Pancreas (tissue), 10 donors: Measurements from ENCODE around the gene POFUT1. TPM values are rescaled to one million over a fixed set of nuclear protein-coding genes. Genes with fewer than 3 reads are reported as not detected.

Experiments used
- ATAC-seq, 4 donors: fragments of 200-7000 bp; cut with Tn5 transposase; one replicate each; pipeline versions ENCODE4 v1.8.0 to v1.9.1; 2020; ENCODE audit warnings: mild to moderate bottlenecking in 4 of 4, moderate library complexity in 4 of 4
- DNase-seq, 6 donors: peaks; one replicate each; pipeline ENCODE4 v3.0.0-alpha.2; 2020
- FAIRE-seq: peaks from 2 replicates; lab custom pipeline; 2012; peaks lifted over from hg19 to GRCh38; lab: Jason Lieb, UNC
- H3K27ac ChIP-seq, 4 donors: fragments of 200-600 bp; sonication (generic); 1 replicate in 3 of 4; 2 replicates in 1 of 4; pipeline versions ENCODE4 v1.5.0 to v1.8.0; 2020
- H3K27me3 ChIP-seq, 4 donors: fragments of 200-600 bp; one replicate each; pipeline ENCODE4 v1.8.0; 2021
- H3K36me3 ChIP-seq, 3 donors: fragments of 200-600 bp; sonication (generic) in 1 of 3; one replicate each; pipeline versions ENCODE4 v1.5.0 to v1.8.0; 2020 to 2021
- H3K4me1 ChIP-seq, 3 donors: fragments of 200-600 bp; one replicate each; pipeline ENCODE4 v1.8.0; 2021
- H3K4me3 ChIP-seq, 4 donors: fragments of 200-600 bp; sonication (generic) in 2 of 4; one replicate each; pipeline versions ENCODE4 v1.5.0 to v1.8.0; 2020 to 2021
- H3K9me3 ChIP-seq, 4 donors: fragments of 200-600 bp; one replicate each; pipeline ENCODE4 v1.8.0; 2021
- WGBS, 2 donors: extraction: QIAGEN DNeasy Blood & Tissue Kit; methylation state at CpG; one replicate each; pipeline ENCODE4 v1.1.7; 2013; 5-methylcytosine and 5-hydroxymethylcytosine counted together
- intact Hi-C, 3 donors: fragments of 100-400 bp; cut with DNase I; formaldehyde crosslinking; loops; one replicate each; pipeline versions ENCODE4 v1.11.1 to v1.14.2; 2022
- polyA plus RNA-seq, 2 donors: library from polyadenylated mRNA; stranded (reverse); fragments of 200-250 nt; gene quantifications; one replicate each; pipeline ENCODE4 v1.2.3, GENCODE V29; 2013
- total RNA-seq, 6 donors: library from RNA; stranded (reverse); fragmentation: NEBNext Ultra II Directional in 4 of 6; extraction: Animal tissue kit (Norgen Biotek cat#: 25700) in 4 of 6; gene quantifications; one replicate each; pipeline versions ENCODE4 v1.2.1 to v1.2.4, GENCODE V29; 2021 to 2023
- TF ChIP-seq, protein P1 (sequence below), 4 donors: fragments of 200-600 bp; sonication (generic) in 3 of 4; IDR thresholded peaks; one replicate each; pipeline versions ENCODE4 v1.5.0 to v1.8.0; 2021; ENCODE audit warnings: antibody characterized with exemption in 4 of 4
- donor health status: healthy with polysubstance abuse.
- donor health status: DM: no; HTN: no; CAD: no; lungs with moderate emphysema.
- donor health status: DM: no; HTN: no; CAD: no.
- donor health status: control.
- donor health status: control.
- donor health status: Bipolar disorder and iron deficiency.
- donor health status: DM: yes; HTN: yes; CAD: no.
- donor health status: DM: no; HTN: no; CAD: no.
- donor health status: DM: no; HTN: no; CAD: no.
- donor health status: DM: yes; HTN: yes; CAD: no.

The POFUT1 gene
- total and polyA plus RNA-seq, 8 donors: 7.3 to 20.7 (median 14.9) TPM

DNA sequence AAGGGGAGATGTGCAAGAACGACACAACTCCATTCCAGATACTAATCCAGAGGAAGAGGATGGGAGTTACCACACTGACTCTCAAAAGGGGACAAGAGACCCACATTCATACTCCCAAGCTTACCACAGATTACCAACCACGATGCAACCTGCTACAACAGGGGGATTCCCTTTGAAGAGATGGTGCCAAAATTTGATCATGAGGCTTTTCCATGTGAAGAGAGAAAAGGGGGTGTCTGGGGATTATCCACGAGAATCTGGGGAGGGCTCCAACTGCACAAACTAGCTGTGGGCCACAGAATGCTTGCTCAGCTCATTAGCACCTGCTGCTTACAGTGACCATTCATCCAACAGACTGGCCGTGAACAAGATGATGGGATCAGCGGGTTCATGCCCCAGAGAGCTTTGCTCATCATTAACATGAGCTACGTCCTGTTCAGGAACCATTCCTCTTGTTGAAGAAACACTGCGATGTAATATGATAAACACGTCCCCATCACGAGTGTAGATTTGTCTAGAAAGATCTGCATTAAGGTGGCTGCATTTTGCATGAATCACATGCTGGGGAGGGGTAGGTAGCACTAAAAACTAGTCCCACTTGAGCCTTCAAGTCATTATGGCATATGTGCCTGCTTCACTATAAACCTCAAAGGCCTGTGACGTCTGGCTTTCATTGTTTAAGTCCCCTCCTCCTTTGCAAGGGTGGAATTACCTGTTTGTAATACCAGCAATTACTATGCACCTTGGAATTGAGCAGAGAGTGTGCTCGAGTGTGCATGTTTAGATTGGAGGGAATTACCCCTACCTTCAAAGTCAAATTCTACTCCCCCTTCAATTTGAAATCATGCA, 4.1 kb upstream of the POFUT1 start:
- H3K9me3 ChIP-seq: no peaks in the 10 kb centered on the region
- H3K36me3 ChIP-seq: peaks cover 0 to 22% (median 9%) of the 10 kb centered on the region in 3 donors
- H3K4me1 ChIP-seq: peaks cover 39 to 53% (median 51%) of the 10 kb centered on the region in 3 donors
- no peaks in the 10 kb centered on the region for H3K27me3 ChIP-seq
- ATAC-seq (no peak), FAIRE-seq (no peak), DNase-seq (no peak)
- TF ChIP-seq, protein P1, sequence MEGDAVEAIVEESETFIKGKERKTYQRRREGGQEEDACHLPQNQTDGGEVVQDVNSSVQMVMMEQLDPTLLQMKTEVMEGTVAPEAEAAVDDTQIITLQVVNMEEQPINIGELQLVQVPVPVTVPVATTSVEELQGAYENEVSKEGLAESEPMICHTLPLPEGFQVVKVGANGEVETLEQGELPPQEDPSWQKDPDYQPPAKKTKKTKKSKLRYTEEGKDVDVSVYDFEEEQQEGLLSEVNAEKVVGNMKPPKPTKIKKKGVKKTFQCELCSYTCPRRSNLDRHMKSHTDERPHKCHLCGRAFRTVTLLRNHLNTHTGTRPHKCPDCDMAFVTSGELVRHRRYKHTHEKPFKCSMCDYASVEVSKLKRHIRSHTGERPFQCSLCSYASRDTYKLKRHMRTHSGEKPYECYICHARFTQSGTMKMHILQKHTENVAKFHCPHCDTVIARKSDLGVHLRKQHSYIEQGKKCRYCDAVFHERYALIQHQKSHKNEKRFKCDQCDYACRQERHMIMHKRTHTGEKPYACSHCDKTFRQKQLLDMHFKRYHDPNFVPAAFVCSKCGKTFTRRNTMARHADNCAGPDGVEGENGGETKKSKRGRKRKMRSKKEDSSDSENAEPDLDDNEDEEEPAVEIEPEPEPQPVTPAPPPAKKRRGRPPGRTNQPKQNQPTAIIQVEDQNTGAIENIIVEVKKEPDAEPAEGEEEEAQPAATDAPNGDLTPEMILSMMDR (IDR thresholded peaks at IDR 0.05): no peak
- peak overlapping the region; percentile 31 to 91 (median 58) for H3K27ac ChIP-seq
- H3K4me3 ChIP-seq: no peak overlapping the region
- 30 to 42% methylated on average over 11 of the region's 11 CpGs for WGBS, 2 donors
- intact Hi-C loops: loop anchor here in 1 of 3 donors (10.0 kb wide), 1 partner anchor 281 kb away; no protein-coding TSS in a partner anchor

DNA sequence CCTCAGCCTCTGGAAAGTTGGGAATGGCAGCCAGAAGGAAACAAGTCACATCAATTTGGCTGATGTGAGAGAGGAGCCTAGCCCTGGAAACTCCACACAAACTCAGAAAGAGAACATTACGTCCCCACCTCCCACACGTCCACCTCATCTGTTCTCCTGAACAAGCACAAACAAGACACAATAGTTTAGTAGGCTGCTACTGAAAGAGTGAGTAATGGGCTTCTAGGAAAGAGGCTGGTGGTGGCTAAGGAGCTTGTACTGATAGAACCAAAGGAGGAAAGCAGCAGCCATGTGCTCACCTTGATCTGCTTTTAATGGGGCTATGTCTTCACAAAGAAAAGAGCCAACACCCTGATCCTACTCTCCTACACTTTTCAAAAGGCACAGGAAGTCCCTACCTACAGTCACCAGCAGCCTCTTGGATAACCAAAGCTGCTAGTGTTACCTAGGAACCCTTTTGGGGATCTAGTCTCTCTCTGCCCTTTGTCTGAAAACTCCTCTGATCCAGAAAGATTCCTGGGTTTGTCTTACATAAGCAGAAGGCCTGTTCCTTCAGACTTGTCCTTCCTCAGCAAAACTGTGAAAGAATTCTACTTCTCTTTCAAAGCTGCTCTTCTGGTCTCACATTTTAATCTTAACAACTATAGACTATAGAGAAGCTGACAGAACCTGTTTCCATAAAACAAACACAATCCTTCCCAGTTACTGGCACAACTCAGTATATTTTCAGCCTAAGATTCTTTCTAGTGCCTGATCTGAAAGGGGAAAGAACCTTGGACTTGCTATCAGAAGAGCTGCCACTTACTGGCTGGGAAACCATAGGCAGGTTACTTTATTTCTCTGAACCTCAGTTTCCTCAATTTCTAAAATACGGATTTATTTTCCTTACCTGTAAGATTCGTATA, 3.2 kb upstream of the POFUT1 start:
- ATAC-seq (peak in 3 of 4 donors; percentile 28 to 54 (median 44)), DNase-seq (no peak), FAIRE-seq (no peak)
- Histone ChIP-seq H3K27me3 (no peaks in the 10 kb centered on the region), H3K9me3 (no peaks in the 10 kb centered on the region), H3K27ac (peak overlapping the region; percentile 31 to 91 (median 58)), H3K4me1 (peaks cover 38 to 54% (median 53%) of the 10 kb centered on the region in 3 donors), H3K4me3 (peak overlapping the region in 1 of 4 donors; percentile 96), H3K36me3 (peaks cover 0 to 17% (median 5%) of the 10 kb centered on the region in 3 donors)
- intact Hi-C loops: loop anchor here in 1 of 3 donors (10.0 kb wide), 1 partner anchor 280 kb away; no protein-coding TSS in a partner anchor
- WGBS, 2 donors: 12 to 15% methylated on average over 4 of the region's 4 CpGs
- TF ChIP-seq, protein P1 (IDR thresholded peaks at IDR 0.05): no peak

- Histone ChIP-seq H3K27me3 (no peaks in the 10 kb centered on the region), H3K4me1 (peaks cover 38 to 54% (median 53%) of the 10 kb centered on the region in 3 donors), H3K4me3 (peak overlapping the region in 1 of 4 donors; percentile 96), H3K36me3 (peaks cover 0 to 11% (median 5%) of the 10 kb centered on the region in 3 donors), H3K9me3 (no peaks in the 10 kb centered on the region), H3K27ac (peak overlapping the region; percentile 31 to 91 (median 58))
- WGBS, 2 donors: 34 to 43% methylated on average over 5 of the region's 5 CpGs
- ATAC-seq: no peak
- no peak for FAIRE-seq
- TF ChIP-seq, protein P1 (IDR thresholded peaks at IDR 0.05): no peak
- intact Hi-C loops: loop anchor here in 1 of 3 donors (10.0 kb wide), 1 partner anchor 280 kb away; no protein-coding TSS in a partner anchor
- DNase-seq: no peak
These were observed 2.4 kb upstream of the POFUT1 start for GRCh38 chr20:32205110-32205842.
